Tibial nerve (tissue), 4 donors: ENCODE results near the gene MSI2. TPM values are rescaled to one million over a fixed set of nuclear protein-coding genes. Genes with fewer than 3 reads are reported as not detected.

Experiments used
- DNase-seq, 2 donors: peaks; one replicate each; pipeline ENCODE4 v3.0.0-alpha.2; 2019; ENCODE audit warnings: low spot score in 2 of 2
- H3K27ac ChIP-seq, 4 donors: fragments of 200-600 bp; sonication (generic) in 3 of 4; one replicate each; pipeline ENCODE4 v1.5.1; 2017 to 2019; ENCODE audit warnings: mild to moderate bottlenecking in 1 of 4
- H3K27me3 ChIP-seq, 2 donors: fragments of 200-600 bp; sonication (generic) in 1 of 2; one replicate each; pipeline versions ENCODE4 v1.5.1 to v1.6.0; 2017 to 2019
- H3K36me3 ChIP-seq, 3 donors: fragments of 200-600 bp; sonication (generic); one replicate each; pipeline ENCODE4 v1.5.1; 2018 to 2019
- H3K4me1 ChIP-seq, 4 donors: fragments of 200-600 bp; sonication (generic) in 3 of 4; one replicate each; pipeline ENCODE4 v1.5.1; 2017 to 2019
- H3K4me3 ChIP-seq, 4 donors: fragments of 200-600 bp; sonication (generic) in 3 of 4; one replicate each; pipeline ENCODE4 v1.5.1; 2017 to 2019; ENCODE audit warnings: mild to moderate bottlenecking in 1 of 4, moderate library complexity in 1 of 4
- H3K9me3 ChIP-seq, 4 donors: fragments of 200-600 bp; sonication (generic) in 3 of 4; one replicate each; pipeline ENCODE4 v1.5.1; 2017 to 2019
- EP300 ChIP-seq, 2 donors: sonication (generic); formaldehyde crosslinking; IDR thresholded peaks; one replicate each; pipeline ENCODE4 v1.6.1; 2017; ENCODE audit warnings: antibody characterized with exemption in 2 of 2, mild to moderate bottlenecking in 1 of 2
- POLR2A ChIP-seq, 2 donors: fragments of 450-650 bp; IDR thresholded peaks; one replicate each; pipeline ENCODE4 v1.6.1; 2017; ENCODE audit warnings: antibody characterized with exemption in 2 of 2, mild to moderate bottlenecking in 2 of 2, moderate library complexity in 2 of 2
- WGBS, 2 donors: methylation state at CpG; one replicate each; pipeline ENCODE4 v1.1.5; 2018; 5-methylcytosine and 5-hydroxymethylcytosine counted together
- total RNA-seq, 4 donors: library from RNA; depleted of rRNA; stranded (reverse); fragments of >200 nt; gene quantifications; one replicate each; pipeline ENCODE4 v1.1.0, GENCODE V29; 2016
- TF ChIP-seq, protein P1 (sequence below), 5 experiments: fragments of 200-600 bp in 3 of 5; fragments of 450-650 bp in 2 of 5; sonication (generic) in 3 of 5; IDR thresholded peaks; one replicate each; pipeline ENCODE4 v1.5.1; 2016 to 2019; ENCODE audit warnings: antibody characterized with exemption in 5 of 5, mild to moderate bottlenecking in 3 of 5, moderate library complexity in 2 of 5

Gene MSI2
- total RNA-seq, 4 donors from 2014 or later: 11.5 to 18.3 (median 14.2) TPM

- H3K4me3 ChIP-seq: peak overlapping the region in 2 of 4 donors; percentile 0 to 12
- H3K36me3 ChIP-seq: no peaks in the 10 kb centered on the region
- 64 to 65% methylated on average over 5 of the region's 5 CpGs for WGBS, 2 donors
- H3K4me1 ChIP-seq: peaks cover 0 to 27% (median 18%) of the 10 kb centered on the region in 4 donors
- peak overlapping the region in 3 of 4 donors; percentile 14 to 73 (median 69) for H3K27ac ChIP-seq
- no peak for TF ChIP-seq EP300 (IDR thresholded peaks at IDR 0.05)
- TF ChIP-seq, protein P1, sequence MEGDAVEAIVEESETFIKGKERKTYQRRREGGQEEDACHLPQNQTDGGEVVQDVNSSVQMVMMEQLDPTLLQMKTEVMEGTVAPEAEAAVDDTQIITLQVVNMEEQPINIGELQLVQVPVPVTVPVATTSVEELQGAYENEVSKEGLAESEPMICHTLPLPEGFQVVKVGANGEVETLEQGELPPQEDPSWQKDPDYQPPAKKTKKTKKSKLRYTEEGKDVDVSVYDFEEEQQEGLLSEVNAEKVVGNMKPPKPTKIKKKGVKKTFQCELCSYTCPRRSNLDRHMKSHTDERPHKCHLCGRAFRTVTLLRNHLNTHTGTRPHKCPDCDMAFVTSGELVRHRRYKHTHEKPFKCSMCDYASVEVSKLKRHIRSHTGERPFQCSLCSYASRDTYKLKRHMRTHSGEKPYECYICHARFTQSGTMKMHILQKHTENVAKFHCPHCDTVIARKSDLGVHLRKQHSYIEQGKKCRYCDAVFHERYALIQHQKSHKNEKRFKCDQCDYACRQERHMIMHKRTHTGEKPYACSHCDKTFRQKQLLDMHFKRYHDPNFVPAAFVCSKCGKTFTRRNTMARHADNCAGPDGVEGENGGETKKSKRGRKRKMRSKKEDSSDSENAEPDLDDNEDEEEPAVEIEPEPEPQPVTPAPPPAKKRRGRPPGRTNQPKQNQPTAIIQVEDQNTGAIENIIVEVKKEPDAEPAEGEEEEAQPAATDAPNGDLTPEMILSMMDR (IDR thresholded peaks at IDR 0.05): no peak
- TF ChIP-seq POLR2A (IDR thresholded peaks at IDR 0.05): no peak
- H3K9me3 ChIP-seq: no peaks in the 10 kb centered on the region
- peak in 1 of 2 donors; percentile 35 for DNase-seq
- H3K27me3 ChIP-seq: no peaks in the 10 kb centered on the region
These were observed 349.4 kb downstream of the MSI2 start for GRCh38 chr17:57605675-57606105.

DNA sequence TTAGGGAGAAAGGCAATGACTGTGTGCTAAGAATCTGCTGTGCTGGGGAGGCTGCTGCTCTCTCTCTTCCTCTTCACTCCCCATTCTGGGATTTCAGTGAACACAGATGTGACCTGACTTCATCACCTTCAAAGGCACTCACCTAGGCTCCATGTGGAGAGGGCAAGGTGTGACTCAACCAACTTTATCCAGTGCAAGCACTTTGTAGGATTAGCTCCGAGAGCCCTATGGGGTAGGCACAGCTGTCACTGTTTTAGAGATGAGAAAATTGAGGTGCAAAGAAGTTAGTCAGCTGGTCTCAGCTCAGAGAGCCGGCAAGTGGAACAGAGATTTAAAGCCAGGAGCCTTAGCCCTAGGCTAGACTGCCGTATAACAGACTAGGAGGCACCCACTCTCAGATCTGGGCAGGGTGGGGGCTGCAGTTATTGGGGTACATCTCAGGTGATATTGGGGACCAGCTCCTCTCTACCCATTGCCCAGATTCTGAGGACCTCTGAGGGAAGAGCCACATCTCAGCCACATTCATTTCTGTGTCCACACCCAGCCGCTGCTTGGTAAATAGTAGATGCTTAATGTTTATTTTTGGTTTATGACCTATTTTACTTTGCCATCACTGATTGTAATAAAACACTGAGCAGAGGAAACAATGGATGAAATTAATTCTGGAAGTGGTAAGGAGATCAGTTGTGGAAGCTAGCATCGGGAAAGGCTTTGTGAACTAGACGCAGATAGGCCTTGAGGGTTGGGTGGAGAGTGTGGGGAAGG, 350.0 kb downstream of the MSI2 start:
- no peak for TF ChIP-seq EP300 (IDR thresholded peaks at IDR 0.05)
- TF ChIP-seq, protein P1 (IDR thresholded peaks at IDR 0.05): no peak
- no peak for TF ChIP-seq POLR2A (IDR thresholded peaks at IDR 0.05)
- 91 to 98% methylated on average over 6 of the region's 6 CpGs for WGBS, 2 donors

GRCh38 chr17:57607553-57608120, 351.3 kb downstream of the MSI2 start:
- no peaks in the 10 kb centered on the region for H3K27me3 ChIP-seq
- no peak overlapping the region for H3K27ac ChIP-seq
- no peaks in the 10 kb centered on the region for H3K9me3 ChIP-seq
- H3K4me1 ChIP-seq: peaks cover 0 to 27% (median 18%) of the 10 kb centered on the region in 4 donors
- no peak for DNase-seq
- WGBS, 2 donors: 88% methylated on average over 12 of the region's 12 CpGs
- H3K36me3 ChIP-seq: no peaks in the 10 kb centered on the region
- H3K4me3 ChIP-seq: no peak overlapping the region
- TF ChIP-seq, protein P1 (IDR thresholded peaks at IDR 0.05): no peak
- TF ChIP-seq POLR2A (IDR thresholded peaks at IDR 0.05): no peak

More for the DNA sequence above, 350.0 kb downstream of the MSI2 start:
- Histone ChIP-seq H3K36me3 (no peaks in the 10 kb centered on the region), H3K27me3 (no peaks in the 10 kb centered on the region), H3K4me3 (no peak overlapping the region), H3K27ac (peak overlapping the region in 2 of 4 donors; percentile 69 to 73), H3K9me3 (no peaks in the 10 kb centered on the region), H3K4me1 (peaks cover 0 to 27% (median 18%) of the 10 kb centered on the region in 4 donors)
- DNase-seq: no peak

GRCh38 chr17:57608369-57609124, 352.2 kb downstream of the MSI2 start:
- no peak for TF ChIP-seq EP300 (IDR thresholded peaks at IDR 0.05)
- TF ChIP-seq, protein P1 (IDR thresholded peaks at IDR 0.05): no peak
- no peak for TF ChIP-seq POLR2A (IDR thresholded peaks at IDR 0.05)
- DNase-seq: no peak
- Histone ChIP-seq H3K4me3 (no peak overlapping the region), H3K27me3 (no peaks in the 10 kb centered on the region), H3K27ac (no peak overlapping the region), H3K36me3 (no peaks in the 10 kb centered on the region), H3K9me3 (no peaks in the 10 kb centered on the region), H3K4me1 (peaks cover 0 to 24% (median 17%) of the 10 kb centered on the region in 4 donors)
- WGBS, 2 donors: 95 to 96% methylated on average over 12 of the region's 12 CpGs
